ENCODE measurements around the gene HOATZ. TPM values are rescaled to one million over a fixed set of nuclear protein-coding genes. Genes with fewer than 3 reads are reported as not detected.

HOATZ gene
- total RNA-seq, 1 donor = not detected

- Histone ChIP-seq H3K27ac (ENCODE audit: low read depth, low read length) (no peak overlapping the region), H2AFZ (ENCODE audit: low read length) (no peak overlapping the region), H3K9me3 (ENCODE audit: low read depth, low read length) (no peaks in the 10 kb centered on the region), H4K20me1 (ENCODE audit: insufficient read depth, low read length) (no peaks in the 10 kb centered on the region), H3K4me2 (ENCODE audit: insufficient read depth, low read length) (no peak overlapping the region), H3K4me1 (ENCODE audit: insufficient read depth, low read length) (peaks cover 15% of the 10 kb centered on the region), H3K36me3 (ENCODE audit: insufficient read depth, low read length) (peaks cover 12% of the 10 kb centered on the region), H3K4me3 (ENCODE audit: insufficient read depth, low read length) (no peak overlapping the region), H3K79me2 (ENCODE audit: insufficient read depth, low read length) (no peaks in the 10 kb centered on the region), H3K27me3 (ENCODE audit: insufficient read depth, low read length) (no peaks in the 10 kb centered on the region)
- TF ChIP-seq CTCF (IDR thresholded peaks at IDR 0.05; ENCODE audit: extremely low read depth, low read depth, low read length) = no peak
- DNase-seq (ENCODE audit: insufficient read length, low spot score, missing footprints) = no peak
Measured at GRCh38 chr11:111566324-111566723, 51.7 kb downstream of the HOATZ start.

- TF ChIP-seq CTCF (IDR thresholded peaks at IDR 0.05; ENCODE audit: extremely low read depth, low read depth, low read length) = no peak
- peaks cover 13% of the 10 kb centered on the region for H3K4me1 ChIP-seq (ENCODE audit: insufficient read depth, low read length)
- no peaks in the 10 kb centered on the region for H4K20me1 ChIP-seq (ENCODE audit: insufficient read depth, low read length)
- H3K79me2 ChIP-seq (ENCODE audit: insufficient read depth, low read length) = no peaks in the 10 kb centered on the region
- H2AFZ ChIP-seq (ENCODE audit: low read length) = no peak overlapping the region
- no peaks in the 10 kb centered on the region for H3K9me3 ChIP-seq (ENCODE audit: low read depth, low read length)
- no peaks in the 10 kb centered on the region for H3K27me3 ChIP-seq (ENCODE audit: insufficient read depth, low read length)
- DNase-seq (ENCODE audit: insufficient read length, low spot score, missing footprints) = no peak
- H3K4me3 ChIP-seq (ENCODE audit: insufficient read depth, low read length) = no peak overlapping the region
- no peaks in the 10 kb centered on the region for H3K36me3 ChIP-seq (ENCODE audit: insufficient read depth, low read length)
- no peak overlapping the region for H3K4me2 ChIP-seq (ENCODE audit: insufficient read depth, low read length)
- no peak overlapping the region for H3K27ac ChIP-seq (ENCODE audit: low read depth, low read length)
Measured at GRCh38 chr11:111569476-111569875, 54.9 kb downstream of the HOATZ start.

GRCh38 chr11:111570796-111571195, 56.2 kb downstream of the HOATZ start:
- Histone ChIP-seq H3K4me3 (ENCODE audit: insufficient read depth, low read length) (no peak overlapping the region), H3K27ac (ENCODE audit: low read depth, low read length) (no peak overlapping the region), H3K36me3 (ENCODE audit: insufficient read depth, low read length) (no peaks in the 10 kb centered on the region), H3K9me3 (ENCODE audit: low read depth, low read length) (no peaks in the 10 kb centered on the region), H2AFZ (ENCODE audit: low read length) (no peak overlapping the region), H3K4me1 (ENCODE audit: insufficient read depth, low read length) (peaks cover 13% of the 10 kb centered on the region), H3K27me3 (ENCODE audit: insufficient read depth, low read length) (no peaks in the 10 kb centered on the region), H3K79me2 (ENCODE audit: insufficient read depth, low read length) (no peaks in the 10 kb centered on the region), H3K4me2 (ENCODE audit: insufficient read depth, low read length) (no peak overlapping the region), H4K20me1 (ENCODE audit: insufficient read depth, low read length) (no peaks in the 10 kb centered on the region)
- no peak for DNase-seq (ENCODE audit: insufficient read length, low spot score, missing footprints)
- TF ChIP-seq CTCF (IDR thresholded peaks at IDR 0.05; ENCODE audit: extremely low read depth, low read depth, low read length) = no peak

- H3K36me3 ChIP-seq (ENCODE audit: insufficient read depth, low read length) = no peaks in the 10 kb centered on the region
- no peak for TF ChIP-seq CTCF (IDR thresholded peaks at IDR 0.05; ENCODE audit: extremely low read depth, low read depth, low read length)
- peaks cover 13% of the 10 kb centered on the region for H3K4me1 ChIP-seq (ENCODE audit: insufficient read depth, low read length)
- H4K20me1 ChIP-seq (ENCODE audit: insufficient read depth, low read length) = no peaks in the 10 kb centered on the region
- no peak for DNase-seq (ENCODE audit: insufficient read length, low spot score, missing footprints)
- no peak overlapping the region for H2AFZ ChIP-seq (ENCODE audit: low read length)
- H3K27ac ChIP-seq (ENCODE audit: low read depth, low read length) = no peak overlapping the region
- no peak overlapping the region for H3K4me3 ChIP-seq (ENCODE audit: insufficient read depth, low read length)
- H3K9me3 ChIP-seq (ENCODE audit: low read depth, low read length) = no peaks in the 10 kb centered on the region
- H3K27me3 ChIP-seq (ENCODE audit: insufficient read depth, low read length) = no peaks in the 10 kb centered on the region
- no peaks in the 10 kb centered on the region for H3K79me2 ChIP-seq (ENCODE audit: insufficient read depth, low read length)
- peak overlapping the region; percentile 19 for H3K4me2 ChIP-seq (ENCODE audit: insufficient read depth, low read length)
Measured at GRCh38 chr11:111571829-111572501, 57.4 kb downstream of the HOATZ start.
